Gastrocnemius medialis (tissue), 4 donors: Measurements from ENCODE around the gene DIP2C.

Source experiments
- POLR2A ChIP-seq, 2 donors: fragments of 450-650 bp; IDR thresholded peaks; one replicate each; pipeline ENCODE4 v1.6.1; 2017; ENCODE audit warnings: antibody characterized with exemption in 2 of 2, mild to moderate bottlenecking in 2 of 2, moderate library complexity in 2 of 2
- TF ChIP-seq, protein P1 (sequence below), 5 experiments: fragments of 450-650 bp in 3 of 5; fragments of 200-600 bp in 2 of 5; sonication (generic) in 2 of 5; IDR thresholded peaks in 4 of 5; conservative IDR thresholded peaks in 1 of 5; 1 replicate in 4 of 5; 2 replicates in 1 of 5; pipeline ENCODE4 v1.5.1; 2016 to 2019; ENCODE audit warnings: antibody characterized with exemption in 5 of 5, mild to moderate bottlenecking in 3 of 5, moderate library complexity in 3 of 5

DNA sequence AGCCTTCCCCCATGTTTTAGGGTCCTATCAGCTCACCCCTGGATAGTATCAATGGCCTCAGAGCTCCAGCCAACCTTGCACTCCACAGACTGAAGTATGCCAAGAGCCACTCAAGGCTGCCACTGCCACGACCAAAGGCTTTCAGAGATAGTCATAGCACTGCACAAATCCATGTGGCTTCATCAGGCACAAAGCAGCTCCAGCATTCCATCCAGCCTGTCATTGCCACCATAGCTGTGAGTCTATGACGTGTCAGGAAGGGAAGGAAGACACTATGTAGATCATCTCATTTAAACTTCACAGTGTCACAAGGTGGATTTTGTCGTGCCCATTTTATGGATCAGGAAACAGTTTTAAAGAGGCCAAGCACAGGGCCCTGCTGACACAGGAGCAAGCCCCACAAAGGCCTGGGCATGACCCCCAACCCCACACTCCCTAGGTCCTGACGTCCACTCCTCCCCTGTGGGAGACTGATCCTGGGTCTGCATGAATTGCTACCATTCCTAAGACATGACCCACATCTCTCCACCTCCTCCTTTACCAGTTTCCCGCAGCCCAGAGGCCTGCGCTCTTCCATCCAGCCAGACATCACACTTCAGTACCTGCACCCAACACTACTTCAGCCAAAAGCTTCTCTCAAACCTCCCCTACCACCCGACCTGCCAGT lies 119.4 kb downstream of the DIP2C start:
- TF ChIP-seq, protein P1, sequence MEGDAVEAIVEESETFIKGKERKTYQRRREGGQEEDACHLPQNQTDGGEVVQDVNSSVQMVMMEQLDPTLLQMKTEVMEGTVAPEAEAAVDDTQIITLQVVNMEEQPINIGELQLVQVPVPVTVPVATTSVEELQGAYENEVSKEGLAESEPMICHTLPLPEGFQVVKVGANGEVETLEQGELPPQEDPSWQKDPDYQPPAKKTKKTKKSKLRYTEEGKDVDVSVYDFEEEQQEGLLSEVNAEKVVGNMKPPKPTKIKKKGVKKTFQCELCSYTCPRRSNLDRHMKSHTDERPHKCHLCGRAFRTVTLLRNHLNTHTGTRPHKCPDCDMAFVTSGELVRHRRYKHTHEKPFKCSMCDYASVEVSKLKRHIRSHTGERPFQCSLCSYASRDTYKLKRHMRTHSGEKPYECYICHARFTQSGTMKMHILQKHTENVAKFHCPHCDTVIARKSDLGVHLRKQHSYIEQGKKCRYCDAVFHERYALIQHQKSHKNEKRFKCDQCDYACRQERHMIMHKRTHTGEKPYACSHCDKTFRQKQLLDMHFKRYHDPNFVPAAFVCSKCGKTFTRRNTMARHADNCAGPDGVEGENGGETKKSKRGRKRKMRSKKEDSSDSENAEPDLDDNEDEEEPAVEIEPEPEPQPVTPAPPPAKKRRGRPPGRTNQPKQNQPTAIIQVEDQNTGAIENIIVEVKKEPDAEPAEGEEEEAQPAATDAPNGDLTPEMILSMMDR (IDR thresholded peaks at IDR 0.05 in 4 of 5, conservative IDR thresholded peaks at IDR 0.05 in 1 of 5), result no peak
- TF ChIP-seq POLR2A (IDR thresholded peaks at IDR 0.05), result no peak
